GM21381 (cell line): Measurements from ENCODE around the gene PIK3R1.

ENCODE experiments used
- ATAC-seq: cut with Tn5 transposase; IDR thresholded peaks from one replicate; pipeline ENCODE4 v1.9.1; 2021; ENCODE audit warnings: mild to moderate bottlenecking, moderate library complexity; ENCODE audit not compliant: unreplicated experiment

PIK3R1 gene

DNA sequence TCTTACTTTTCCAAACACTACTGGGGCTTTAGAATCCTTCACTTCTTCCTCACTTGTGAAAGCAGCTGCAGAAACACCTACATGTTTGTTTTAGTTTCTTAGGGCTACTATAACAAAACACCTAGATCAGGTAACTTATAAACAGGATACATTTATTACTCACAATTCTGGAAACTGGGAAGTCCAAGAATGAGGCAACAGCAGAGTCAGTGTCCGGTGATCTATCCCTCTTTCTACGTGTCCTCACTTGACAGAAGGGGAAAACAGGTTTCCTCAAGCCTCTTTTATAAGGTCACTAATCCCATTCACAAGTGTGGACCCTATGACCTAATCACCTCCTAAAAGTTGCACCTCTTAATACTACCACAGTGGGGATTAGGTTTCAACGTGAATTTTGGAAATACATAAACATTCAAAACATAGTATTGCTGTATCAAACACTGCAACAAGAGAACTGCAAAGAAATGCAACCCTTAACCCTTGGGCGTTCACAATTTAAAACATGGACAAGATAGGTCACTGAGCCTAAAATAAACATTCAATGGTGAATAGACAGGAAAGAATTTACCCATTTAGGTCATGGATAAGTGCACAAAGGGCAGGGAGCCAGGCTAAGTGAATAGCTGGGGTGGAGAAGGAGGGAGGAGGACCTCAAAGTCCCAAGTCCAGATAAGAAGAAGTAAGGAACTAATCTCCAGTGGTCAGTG, 104.3 kb downstream of the PIK3R1 start:
- no peak for ATAC-seq

DNA sequence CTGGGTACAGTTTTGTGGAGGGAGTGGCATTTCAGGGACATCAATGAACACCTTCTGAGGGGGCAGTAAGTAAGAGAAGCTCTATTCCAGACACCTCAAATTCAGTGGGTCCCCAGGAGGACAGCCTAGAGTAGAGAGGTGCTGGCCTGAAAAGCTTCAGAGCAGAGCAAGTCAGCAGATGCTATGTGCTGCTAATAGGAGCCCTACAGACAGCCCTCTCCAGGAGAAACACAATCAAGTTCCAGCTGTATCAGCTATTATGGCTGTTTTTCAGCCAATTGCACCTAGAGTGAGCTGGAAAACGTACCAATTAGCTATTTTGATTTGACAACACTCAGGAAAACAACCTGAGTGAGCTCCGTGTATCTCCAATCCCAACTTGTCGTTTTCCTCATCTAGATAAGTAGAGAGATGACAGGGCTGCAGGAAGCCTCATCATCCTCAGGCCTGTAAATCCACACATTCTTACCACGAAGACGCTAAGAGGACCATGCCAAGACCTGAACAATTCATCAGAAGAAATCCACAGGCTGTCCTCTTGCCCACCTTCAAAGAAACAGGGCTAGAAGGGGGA, 104.9 kb downstream of the PIK3R1 start:
- no peak for ATAC-seq

DNA sequence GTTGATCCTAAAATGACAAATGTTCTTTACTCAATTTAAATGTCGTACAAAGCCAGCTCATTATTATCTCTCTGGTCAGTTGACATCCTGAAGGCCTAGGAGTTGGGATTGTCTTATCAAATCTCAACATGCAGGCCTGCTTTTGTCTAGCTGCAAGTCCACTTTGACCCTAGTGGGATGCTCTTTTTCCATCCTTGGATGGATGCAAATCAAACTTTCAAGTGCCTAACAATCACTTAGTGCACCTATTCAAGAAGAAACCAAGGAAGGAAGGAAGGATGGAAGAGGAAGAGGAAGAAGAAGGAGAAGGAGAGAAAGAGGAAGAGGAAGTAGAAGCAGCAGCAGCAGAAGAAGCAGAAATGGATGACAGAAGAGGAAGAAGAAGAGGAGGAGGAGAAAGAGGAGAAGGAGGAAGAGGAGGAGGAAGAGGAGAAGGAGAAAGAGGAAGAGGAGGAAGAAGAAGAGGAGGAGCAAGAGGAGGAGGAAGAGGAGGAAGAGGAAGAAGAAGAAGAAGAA, 109.6 kb downstream of the PIK3R1 start:
- ATAC-seq = no peak

DNA sequence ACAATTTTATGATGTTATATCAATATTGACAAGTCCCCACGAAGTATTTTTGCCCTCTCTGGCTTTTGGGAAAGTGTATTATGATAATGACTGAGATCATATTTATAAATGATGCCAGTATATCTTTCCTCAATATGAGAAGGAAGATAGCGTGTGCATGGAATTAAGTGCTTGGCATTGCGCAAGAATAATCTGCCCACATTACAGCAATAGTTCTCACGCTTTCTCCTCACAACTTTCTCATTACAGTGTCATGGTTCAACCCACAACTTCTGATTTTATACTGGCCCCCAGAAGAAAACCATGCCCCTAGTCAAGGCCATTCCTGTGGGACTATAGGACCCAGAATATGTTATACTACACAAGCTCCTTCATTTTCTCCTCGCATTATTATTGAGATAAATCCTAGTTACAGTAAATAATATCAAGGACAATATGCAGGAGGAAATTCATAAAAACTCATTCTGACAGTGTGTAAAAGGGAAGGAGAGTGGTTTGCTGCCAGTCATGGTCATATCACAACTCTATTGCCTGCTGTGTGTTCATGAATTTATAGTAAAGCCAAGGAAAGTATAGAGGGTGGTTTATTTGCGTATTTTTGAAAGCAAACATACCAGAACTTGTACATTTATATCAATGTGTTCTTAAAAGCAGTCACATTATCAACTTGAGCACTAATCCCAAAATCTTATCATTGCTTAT, 114.1 kb downstream of the PIK3R1 start:
- ATAC-seq = no peak

DNA sequence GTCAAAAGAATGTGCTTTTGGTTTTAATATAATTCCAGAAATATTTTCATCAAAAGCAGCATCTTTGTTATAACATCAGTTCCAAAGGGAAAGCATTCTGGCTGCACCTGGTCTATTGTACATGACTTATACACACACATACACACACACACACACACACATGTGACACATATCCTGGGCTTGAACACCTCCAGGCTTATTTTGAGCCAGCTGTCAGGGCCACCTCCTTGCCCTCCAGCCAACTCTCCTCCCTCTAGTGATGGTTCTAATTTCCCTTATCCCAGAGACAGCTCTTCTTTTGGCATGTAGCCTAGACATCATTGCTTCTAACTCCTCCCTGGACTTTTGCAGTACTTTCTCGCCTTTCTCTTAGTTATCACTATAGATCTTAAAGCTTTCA, 115.0 kb downstream of the PIK3R1 start:
- no peak for ATAC-seq

DNA sequence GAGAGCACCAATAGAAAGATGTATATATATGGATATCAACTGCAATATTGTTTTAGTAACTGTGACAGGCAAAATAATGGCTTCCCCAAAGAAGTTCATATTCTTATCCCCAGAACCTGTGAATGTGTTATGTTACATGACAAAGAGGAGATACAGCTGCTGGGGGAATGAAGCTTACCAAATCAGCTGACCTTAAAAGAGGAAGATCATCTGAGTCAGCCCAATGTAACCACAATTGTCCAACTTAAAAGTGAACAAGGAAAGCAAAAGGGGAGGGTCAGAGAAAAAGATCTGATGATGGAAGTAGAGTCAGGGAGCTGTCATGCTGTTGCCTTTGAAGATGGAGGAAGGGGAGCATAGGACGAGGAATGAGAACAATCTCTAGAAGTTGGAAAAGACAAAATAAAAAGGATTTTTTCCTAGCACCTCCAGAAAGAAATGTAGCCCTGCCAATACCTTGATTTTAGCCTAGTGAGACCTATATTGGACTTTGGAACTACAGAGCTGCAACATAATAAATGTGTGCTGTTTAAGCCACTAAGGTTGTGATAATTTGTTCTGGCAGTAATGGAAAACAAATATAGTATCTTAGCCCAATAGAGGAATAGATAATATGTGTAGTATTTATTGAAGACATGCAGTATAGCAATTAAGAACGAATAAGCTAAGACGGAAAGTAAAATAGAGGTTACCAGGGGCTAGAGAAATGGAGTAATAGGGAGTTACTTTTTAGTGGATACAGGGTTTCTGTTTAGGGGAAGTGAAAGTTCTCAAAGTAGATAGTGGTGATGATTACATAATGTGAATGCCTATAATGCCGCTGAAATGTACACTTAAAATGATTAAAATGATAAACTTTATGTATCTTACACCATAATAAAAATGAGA, 115.9 kb downstream of the PIK3R1 start:
- ATAC-seq = no peak

DNA sequence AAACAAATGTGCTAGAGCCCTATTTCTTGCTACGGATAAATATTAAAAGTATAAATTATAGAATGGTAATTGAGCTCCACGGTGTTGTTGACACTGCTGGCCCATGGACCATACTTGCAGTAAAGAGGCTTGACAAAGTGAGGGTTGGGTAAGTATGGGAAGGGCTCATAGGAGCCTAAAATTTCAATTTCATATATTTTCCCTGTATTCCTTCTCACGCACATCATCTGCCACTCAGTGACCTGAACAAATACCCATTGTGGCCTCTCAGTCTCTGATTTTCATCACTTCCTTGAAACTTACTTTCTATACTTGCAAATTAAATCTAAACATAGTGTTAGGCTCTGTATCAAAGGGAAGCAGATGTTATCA, 116.5 kb downstream of the PIK3R1 start:
- ATAC-seq = no peak

DNA sequence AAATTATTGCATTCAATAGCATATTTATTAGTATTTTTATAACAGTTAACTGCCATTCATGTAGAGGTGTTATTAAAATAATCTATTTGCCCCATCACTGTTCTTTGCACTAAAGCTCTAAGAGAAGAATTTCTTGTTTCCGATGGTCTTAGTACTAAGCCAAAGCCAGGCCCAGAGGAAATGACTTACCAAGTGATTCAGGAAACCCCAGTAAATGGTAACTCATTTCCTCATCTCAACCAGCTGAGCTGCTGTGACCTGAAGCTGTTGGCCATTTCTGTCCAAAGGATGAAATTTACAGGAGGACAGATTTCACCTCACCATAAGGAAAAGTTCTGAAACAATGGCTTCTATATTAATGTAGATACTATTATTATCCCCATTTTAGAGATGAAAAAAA, 117.0 kb downstream of the PIK3R1 start:
- ATAC-seq = no peak

DNA sequence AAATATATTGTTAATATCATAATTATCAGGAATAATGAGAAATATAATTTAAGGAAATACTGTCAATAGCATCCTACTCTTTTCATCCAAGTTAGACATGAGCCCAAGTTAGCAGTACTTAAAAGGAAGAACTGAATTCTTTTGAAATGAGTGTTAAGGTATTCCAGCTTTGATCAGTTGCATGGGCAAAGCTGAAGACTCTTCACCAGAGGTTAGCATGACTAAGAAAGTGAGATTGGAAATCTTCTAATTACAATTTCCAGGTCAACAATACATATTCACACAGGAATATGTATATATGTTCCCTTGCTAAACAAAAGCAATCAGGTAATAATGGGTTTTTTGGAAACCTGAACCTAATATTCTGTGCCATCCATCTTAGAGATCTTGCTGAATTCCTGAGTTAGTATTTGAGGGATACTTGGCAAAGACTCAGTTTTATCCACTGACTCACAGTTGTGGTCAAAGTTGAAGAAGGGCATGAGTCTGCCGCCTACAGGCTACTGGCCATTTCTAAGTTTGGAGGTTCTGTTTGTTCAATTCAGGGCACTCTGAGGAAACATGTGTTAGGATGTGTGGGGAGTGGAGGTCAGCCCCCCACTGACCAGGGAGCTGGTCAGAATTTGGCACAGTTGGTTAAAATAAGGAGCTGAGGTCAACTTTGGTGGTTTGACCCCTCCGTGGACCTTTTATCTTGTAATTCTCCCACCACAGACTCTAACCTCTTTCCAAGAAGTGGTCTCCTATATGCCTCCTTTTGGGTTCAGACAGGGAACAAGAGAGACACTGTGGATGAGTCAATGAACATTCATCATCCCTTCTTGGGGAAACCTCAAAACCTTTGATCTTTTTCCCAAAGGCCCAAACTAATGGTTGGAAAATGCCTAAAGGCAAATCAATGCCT, 118.3 kb downstream of the PIK3R1 start:
- ATAC-seq = no peak

DNA sequence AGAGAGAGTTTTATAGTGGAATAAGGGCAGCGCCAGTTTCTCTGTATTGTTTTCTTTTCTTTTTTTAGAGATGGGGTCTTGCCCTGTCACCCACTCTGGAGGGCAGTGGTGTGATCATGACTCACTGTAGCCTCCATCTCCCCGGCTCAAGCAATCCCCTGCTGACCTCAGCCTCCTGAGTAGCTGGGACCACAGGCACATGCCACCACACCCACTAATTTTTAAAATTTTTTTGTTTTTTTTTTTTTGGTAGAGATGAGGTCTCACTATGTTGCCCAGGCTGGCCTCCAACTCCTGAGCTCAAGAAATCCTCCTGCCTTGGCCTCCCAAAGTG, 119.0 kb downstream of the PIK3R1 start:
- ATAC-seq = no peak

DNA sequence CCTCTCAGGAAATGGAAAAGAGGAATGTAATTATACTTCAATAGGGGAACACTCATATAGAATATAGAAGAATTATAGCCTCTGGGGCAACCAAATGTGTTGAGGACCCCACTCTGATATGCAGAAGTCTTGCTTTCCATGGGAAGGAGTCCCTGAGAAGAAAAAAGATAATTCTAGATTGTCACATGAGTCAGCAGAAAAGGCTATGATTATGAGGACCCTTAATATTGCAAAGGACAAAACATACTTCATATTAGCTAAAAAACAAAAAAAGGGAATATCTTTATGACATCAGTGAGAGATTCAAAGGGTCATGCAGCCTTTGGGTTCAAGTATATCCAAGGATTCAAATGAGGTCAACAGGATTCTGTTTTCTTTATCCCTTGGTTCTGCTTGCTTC, 119.5 kb downstream of the PIK3R1 start:
- no peak for ATAC-seq

DNA sequence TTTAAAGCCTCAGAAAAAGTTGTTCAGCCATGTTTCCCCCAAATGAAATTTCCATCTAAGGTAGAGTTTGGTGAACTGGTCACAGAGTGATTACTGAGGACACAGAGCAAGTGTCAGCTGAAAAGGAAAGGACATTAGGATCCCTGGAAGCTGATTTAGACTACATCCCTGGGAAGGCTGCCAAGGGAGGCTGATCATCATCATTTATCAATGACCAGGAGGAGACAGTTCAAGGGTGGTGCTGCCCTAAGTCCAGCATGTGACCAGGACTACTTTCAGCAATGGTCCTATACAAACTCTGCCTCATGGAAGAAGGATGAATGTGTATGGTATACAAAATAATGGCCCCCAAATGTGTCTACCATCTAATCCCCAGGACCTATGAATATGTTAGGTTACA, 120.6 kb downstream of the PIK3R1 start:
- no peak for ATAC-seq

DNA sequence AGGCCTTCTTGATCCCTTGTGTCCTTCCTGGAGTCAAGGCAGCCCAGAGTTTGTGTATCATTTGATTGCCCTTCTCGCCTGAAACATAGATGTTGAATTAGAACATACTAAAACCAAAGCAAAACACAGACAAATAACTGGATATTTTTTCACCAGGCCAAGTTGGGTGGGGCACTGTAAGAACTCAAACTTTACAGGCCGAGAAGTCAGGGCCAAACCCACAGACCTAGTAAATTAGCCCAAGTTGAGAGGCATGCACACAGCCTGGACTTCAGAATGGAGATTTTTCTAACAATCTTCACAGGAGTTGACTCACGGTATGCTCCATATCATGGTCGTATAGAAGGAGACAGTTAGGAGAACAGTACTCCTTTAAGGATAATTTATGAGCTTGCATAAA, 121.7 kb downstream of the PIK3R1 start:
- ATAC-seq = no peak

DNA sequence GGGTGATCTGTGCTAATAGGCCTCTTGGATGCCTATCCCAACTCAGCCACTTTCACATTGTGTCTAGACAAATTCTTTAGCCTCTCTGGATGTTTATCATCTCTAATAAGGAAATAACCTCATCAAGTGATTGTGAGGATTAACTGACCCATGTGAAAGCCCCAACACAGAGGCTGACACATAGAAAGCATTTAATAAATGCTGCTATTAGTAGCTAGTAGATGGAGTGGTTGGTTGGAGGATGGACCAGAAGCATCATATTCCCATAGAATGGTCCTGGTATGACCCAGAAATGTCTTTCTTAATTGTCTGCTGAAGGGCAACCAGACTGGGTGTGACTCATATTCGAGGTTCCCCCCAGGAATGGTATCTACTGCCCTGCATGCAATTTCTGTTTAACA, 124.4 kb downstream of the PIK3R1 start:
- ATAC-seq = no peak

DNA sequence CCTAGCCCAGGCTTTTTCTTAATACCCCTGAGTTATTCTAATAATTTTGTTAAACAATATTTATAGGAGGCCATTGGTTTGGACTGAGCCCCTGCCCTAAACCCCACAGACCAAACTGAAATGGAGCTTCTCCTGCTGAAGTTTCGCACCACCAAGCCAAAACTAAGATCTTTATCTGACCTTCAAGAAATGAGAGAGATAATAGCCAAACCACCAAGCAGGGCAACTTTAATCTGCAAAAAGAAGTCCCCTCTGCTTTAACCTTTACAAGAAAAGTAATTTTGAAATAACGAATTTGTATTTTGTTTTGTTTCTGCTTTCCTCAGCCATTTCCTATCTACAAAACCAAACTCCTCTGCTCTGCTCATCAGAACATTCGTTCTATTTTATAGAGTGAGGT, 125.5 kb downstream of the PIK3R1 start:
- no peak for ATAC-seq

DNA sequence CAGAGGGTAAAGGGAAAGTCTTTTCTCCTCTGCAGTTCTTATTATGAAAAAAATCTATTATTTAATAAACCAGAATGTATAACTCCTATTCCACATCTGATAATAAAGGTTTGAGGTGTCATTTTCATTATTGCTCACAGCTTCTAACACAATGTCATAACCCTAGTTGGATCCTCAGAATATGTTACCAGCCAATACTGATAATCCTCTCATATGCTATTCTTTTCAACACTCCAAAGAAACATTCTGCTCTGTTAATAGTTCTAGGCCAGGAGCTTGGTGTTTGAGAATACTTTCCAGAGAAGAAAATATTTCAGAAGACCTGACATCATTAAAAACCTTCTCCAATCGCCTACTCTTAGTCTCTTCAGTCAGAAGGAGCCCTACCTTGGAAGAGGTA, 127.1 kb downstream of the PIK3R1 start:
- ATAC-seq = no peak

DNA sequence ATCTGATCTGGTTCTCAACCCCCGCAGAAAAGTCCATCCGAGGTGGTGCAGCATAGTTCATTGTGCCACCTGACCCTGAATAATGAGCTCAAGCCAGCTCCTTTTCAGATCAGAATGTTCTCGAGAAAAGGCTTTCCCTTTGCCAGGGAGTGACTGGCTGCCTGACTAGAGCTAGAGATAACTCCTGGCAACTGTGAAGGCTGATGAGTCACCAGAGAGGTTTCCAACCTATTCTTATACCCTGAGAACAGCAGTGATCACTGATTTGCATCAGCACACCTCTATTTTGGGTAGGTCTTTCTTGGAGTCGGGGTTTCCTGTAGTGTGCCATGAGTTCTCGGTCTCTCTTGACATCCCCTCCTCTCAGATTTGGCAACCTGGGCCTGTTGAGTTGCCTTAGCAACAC, 127.9 kb downstream of the PIK3R1 start:
- ATAC-seq = peak; percentile 70

DNA sequence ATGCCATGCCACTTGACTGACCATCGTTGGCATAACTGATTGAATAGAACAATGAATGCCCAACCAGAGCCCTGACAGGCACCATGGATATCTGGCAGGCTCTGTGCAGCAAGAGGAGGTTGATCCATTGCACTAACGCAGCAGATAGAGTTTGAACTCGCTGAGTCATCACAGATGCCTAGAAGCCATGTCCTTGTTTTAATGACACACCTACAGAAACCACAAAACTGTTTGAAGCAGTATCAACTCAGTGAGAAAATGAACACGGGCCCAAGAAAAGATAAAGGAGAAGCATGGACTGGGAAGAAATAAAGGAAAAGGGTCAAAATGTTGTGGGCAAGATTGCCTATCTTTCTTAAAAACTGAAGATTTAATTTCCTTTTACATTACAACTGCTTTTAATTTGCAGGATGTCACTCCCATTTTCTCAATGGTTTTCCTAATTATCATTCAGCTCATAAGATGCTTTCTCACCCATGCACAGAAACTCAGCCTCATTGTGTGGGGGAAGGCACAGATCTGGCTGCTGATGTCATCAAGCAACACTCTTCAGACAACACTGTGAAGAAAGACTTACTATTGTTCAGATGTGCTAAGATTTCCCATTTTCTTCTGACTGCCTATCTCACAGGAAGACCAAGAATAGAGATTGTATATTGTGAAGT, 129.0 kb downstream of the PIK3R1 start:
- ATAC-seq = no peak

DNA sequence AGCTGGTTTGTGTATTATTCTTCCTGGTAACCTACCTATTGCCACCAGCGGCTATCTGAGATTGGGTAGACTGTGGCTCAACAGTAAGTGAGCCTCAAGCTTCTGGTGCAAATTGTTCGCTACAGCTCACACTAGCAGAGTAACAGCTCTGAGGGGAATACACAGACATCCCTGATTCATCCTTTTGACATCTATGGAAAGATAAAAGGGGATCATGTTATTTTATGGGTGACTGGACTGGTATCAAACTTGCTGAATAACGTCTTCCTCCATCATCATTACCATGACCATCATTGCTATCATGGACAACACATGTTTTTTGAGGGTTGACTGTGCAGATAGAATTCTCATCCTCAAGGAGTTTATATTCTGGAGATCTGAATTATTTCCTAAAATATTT, 129.6 kb downstream of the PIK3R1 start:
- no peak for ATAC-seq

DNA sequence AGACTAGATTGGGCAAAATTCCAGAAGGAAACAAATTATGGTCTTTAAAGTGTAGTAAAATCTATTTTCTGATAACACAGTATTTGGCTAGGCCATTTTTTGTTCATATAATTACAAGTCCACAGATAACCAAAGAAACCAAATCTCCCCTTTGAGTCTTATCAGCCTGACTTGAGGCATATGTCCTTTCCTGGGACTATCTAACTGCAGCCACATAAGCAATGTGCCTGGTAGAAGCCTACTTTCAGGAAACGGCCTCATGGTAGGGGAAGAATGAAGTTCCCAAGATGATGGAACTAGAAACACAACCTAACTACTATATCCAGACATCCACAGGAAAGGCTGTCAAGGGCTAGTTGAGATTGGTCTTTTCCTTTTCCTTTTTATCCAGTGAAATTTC, 130.0 kb downstream of the PIK3R1 start:
- no peak for ATAC-seq
